GM19452 (cell line): ENCODE results near the gene CES2.
A peak's percentile ranks its signal among the peaks of the same experiment; 100 is the strongest.
"Not testable (repeated sequence)": the region's sequence is repeated elsewhere in the genome, so short reads cannot be mapped to it uniquely, and the experiment has no call there.

Experiments used
- ATAC-seq: cut with Tn5 transposase; IDR thresholded peaks from one replicate; pipeline ENCODE4 v1.9.1; 2021; ENCODE audit not compliant: unreplicated experiment

Gene CES2

DNA sequence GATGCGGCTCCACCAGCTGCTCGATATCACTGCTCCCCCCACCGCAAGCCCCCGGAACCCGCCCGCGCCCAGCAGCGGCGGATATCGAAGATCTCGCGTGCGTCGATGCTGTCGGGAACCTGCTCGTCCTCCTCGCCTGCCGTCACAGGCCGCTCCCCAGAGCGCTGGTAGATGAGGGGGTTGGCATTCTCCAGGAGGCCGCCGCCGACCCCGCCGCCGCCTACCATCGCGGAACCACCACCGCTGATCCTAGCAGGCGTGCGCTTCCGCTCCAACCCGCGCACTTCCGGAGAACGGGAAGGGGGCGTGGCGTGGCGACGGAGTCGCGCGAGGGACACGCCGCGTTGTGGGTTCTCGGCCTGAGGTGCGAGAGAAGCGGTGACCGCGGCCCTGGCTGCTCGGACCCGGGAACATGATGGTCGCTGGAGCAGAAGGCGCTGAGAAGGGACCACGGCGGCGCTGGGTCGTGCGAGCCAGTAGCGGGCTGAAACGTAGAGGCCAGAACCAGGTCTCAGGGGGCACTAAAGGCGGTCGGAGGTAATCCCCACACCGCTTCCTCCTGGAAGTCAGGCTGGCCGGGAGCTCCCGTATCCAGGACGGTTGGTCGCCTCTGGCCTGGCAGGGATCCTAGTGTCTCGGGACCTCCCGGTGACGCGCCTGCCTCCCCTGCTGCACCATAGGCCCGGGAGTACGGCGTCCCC is 1.0 kb upstream of the CES2 start, which contains the start of gene CIAO2B:
Gene CIAO2B (minus strand): TSS at position 265 of the 701 bp plus-strand sequence. CDS start 38 bp downstream, at position 227.
- ATAC-seq, result peak; percentile 81

DNA sequence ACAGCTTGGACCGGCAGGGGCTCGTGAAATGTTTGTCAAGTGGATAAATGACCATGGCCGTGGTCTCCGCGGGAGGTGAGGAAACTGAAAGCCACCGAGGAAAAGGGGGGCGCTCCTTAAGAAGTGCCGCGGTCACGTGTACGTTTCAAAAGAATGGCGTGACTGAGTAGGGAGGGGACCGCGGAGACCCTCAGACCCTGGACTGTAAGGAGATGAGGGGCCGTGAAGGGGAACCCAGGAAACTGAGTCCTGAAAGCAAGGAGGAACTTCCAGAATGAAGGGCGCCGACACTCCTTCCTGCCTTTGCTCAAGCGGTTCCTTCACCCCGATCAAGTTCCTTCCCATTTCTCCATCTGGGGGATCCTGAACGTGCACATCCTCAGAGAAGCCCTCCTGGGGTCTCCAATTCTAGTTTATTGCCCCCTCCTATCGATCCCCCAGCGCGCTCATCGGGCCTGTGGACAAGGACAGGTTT is 440 bp upstream of the CES2 start:
- ATAC-seq, result not testable (repeated sequence)

DNA sequence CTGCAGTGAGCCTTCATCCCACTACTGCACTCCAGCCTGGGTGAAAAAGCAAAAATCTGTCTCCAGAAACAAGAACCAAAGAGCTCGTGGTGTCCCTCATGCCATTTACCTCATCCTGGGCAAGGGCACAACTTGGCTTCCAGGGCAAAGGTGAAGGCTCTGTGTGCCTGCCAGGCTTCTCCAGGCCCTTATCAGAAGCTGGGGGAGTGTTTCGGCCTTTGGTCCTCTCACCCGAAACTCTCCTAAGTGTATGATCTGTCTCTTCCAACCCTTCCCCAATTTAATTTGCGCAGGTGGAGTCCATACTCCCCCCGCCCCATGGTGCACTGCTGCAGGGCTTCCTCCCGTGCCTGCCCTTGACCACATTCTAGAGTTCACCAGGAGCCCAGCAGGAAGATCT is 1.1 kb downstream of the CES2 start:
- ATAC-seq, result no peak

DNA sequence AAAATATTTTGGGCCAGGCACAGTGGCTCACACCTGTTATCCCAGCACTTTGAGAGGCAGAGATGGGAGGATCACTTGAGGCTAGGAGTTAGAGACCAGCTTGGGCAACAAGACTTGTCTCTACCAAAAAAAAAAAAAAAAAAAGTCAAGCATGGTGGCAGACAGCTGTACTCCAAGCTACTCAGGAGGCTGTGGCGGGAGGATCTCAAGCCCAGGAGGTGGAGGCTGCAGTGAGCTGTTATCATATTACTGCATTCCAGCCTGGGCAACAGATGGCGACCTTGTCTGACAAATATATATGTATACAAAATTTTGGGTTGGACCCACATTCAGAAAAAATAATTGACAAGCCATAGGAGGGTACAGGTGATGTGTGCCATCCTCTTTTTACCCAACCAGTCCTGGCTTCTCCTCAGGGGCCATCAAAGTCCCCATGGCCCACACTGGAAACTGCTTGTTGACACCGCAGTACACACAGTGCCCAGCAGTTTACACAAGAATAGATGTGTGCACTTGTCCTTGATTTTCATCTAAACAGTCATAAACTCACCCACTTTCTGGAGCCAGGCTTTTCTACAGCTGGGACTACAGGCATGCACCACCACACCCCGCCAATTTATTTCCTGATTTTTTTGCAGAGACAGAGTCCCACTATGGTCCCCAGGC is 1.7 kb downstream of the CES2 start:
- no peak for ATAC-seq

DNA sequence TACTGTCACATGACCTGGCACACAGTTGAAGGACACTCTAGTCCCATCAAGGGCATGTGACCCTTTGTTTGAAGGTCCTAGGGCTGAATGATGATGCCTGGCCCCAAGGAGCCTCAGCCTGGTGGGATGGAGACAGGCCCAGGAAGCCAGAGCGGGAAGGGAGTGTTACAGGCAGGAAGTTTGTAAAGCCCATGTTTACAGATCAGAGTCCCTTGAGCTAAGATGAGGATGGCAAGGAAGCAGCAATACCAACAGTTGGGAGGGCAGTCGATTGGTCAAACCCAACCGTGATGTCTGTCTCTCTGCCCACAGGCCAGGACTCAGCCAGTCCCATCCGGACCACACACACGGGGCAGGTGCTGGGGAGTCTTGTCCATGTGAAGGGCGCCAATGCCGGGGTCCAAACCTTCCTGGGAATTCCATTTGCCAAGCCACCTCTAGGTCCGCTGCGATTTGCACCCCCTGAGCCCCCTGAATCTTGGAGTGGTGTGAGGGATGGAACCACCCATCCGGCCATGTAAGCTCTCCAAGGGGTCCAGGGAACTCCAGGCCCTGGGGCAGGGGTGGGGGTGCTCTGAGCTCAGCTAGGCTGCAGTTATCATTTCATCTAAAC is 2.5 kb downstream of the CES2 start:
- no peak for ATAC-seq

GRCh38 chr16:66939366-66939765 is 4.0 kb downstream of the CES2 start:
- no peak for ATAC-seq

GRCh38 chr16:66940236-66940635 is 4.9 kb downstream of the CES2 start:
- no peak for ATAC-seq

DNA sequence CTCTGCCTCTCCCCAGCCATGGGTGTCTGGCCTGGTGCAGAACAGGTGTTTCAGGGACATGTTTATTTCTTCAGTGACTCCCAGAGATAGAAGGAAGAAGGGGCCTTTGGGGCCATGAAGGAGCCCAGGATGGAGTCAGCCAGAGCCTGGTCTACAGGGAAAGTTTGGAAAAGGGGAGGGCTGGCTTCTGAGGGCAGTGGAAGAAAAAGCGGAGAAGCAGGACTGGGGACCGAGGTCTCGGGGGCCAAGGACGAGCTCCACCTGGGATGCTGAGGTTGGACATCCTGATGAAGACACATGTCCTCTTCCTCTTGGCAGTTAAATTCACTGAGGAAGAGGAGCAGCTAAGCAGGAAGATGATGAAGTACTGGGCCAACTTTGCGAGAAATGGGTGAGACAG is 7.7 kb downstream of the CES2 start:
- ATAC-seq, result no peak

DNA sequence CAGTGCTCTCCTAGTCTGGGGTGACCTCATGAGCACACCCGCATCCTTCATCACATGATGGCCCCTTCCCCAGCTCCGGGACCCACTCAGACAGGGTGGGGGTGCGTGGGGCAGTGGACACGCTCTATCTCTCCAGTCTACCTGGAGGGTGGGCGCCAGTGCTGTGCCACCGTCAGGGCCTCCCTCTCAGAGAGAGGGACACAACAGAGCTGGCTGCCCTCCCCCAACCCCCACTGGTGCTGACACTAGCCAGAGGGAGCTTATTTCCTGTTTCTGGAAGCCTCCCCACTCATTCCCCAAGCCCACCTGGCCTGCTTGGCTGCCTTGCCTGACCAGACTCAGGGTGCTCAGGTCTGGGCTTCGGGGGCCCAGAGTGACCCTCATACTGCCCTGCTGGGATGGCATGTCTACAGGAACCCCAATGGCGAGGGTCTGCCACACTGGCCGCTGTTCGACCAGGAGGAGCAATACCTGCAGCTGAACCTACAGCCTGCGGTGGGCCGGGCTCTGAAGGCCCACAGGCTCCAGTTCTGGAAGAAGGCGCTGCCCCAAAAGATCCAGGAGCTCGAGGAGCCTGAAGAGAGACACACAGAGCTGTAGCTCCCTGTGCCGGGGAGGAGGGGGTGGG is 8.2 kb downstream of the CES2 start:
- no peak for ATAC-seq

DNA sequence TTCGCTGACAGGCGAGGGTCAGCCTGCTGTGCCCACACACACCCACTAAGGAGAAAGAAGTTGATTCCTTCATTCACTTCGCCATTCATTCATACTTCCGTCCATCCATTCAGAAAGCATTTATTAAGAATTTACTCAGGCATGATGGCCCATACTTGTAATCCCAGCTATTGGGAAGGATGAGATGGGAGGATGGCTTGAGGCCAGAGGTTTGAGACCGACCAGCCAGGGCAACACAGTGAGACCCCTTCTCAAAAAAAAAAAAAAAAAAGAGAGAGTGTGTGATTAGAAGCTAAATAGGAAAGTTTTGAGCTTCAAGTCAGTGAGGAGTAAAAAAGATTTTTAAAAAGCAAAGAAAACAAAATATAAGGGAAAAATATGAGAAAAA is 8.7 kb downstream of the CES2 start:
- ATAC-seq, result no peak

- ATAC-seq, result not testable (repeated sequence)
Observed at GRCh38 chr16:66944971-66945370, 9.7 kb downstream of the CES2 start.

GRCh38 chr16:66945939-66946338 is 10.6 kb downstream of the CES2 start:
- ATAC-seq, result no peak

GRCh38 chr16:66946541-66946940 is 11.2 kb downstream of the CES2 start:
- no peak for ATAC-seq

DNA sequence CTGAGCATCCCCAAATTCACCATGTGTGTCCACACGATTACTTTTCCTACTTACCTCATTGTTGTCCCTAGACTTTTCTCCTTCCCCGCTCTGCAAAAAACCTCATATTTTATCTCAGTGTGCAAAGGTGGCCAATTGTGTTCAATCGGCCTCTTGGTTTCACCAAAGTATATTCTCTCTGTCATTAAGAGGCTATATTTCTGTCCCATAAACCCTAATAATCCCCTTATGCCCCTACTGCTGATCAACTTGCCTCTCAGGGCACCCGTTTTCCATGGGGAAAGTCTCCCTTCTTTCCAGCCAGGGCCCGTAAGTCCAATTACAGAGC is 11.6 kb downstream of the CES2 start:
- no peak for ATAC-seq

GRCh38 chr16:66947302-66948065 is 12.2 kb downstream of the CES2 start:
- ATAC-seq, result no peak

GRCh38 chr16:66948134-66948836 is 13.0 kb downstream of the CES2 start:
- ATAC-seq, result no peak

GRCh38 chr16:66948837-66949225 is 13.5 kb downstream of the CES2 start:
- ATAC-seq, result no peak

DNA sequence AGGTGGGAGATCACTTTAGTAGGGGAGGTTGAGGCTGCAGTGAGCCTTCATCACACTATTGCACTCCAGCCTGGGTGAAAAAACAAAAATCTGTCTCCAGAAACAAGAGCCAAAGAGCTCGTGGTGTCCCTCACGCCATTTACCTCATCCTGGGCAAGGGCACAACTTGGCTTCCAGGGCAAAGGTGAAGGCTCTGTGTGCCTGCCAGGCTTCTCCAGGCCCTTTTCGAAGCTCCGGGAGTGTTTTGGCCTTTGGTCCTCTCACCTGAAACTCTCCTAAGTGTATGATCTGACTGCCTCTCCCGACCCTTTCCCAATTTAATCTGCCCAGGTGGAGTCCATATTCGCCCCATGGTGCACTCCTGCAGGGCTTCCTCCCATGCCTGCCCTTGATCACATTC is 14.2 kb downstream of the CES2 start:
- ATAC-seq, result no peak

DNA sequence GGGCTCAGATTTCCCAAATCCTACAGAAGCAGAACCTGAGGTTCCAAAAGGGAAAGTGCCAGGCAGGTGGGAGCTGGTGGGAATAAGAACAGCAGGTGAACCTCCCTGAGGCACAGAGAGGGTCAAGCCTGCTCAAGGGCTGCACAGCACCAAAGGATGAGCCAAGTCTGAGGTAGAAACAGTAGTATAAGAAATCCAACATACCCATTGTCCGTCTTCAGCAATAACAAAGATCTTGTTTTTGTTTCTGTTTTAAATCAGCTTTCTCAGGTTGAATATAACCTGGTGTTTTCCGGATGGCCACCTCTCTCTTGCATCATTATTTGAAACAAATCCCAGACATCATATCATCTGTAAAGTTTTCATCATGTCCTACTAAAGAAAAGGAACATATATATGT is 15.1 kb downstream of the CES2 start:
- no peak for ATAC-seq

- no peak for ATAC-seq
Observed at GRCh38 chr16:66950971-66951790, 15.9 kb downstream of the CES2 start.
